GM12878 (cell line): ENCODE measurements around the gene GRIA2. TPM values are rescaled to one million over a fixed set of nuclear protein-coding genes. Genes with fewer than 3 reads are reported as not detected.

ENCODE experiments used
- ATAC-seq: fragments of 200-7000 bp; cut with Tn5 transposase; 3 replicates; pipeline ENCODE4 v1.9.1; 2020; ENCODE audit warnings: mild to moderate bottlenecking, moderate library complexity
- BruUV-seq: library from RNA; stranded (reverse); fragments of 400-500 nt; replicated peaks from 2 replicates; lab custom pipeline; 2021; lab: Mats Ljungman, UMichigan
- CTCF ChIA-PET: fragments of 300-600 bp; sonication (Branson Sonifier 250); formaldehyde crosslinking; extraction: SDS; loops from one replicate; lab custom pipeline; 2021; ENCODE audit warnings: inconsistent platforms; lab: Yijun Ruan, JAX
- POLR2A ChIA-PET: fragments of 350-600 bp; formaldehyde crosslinking; extraction: SDS; loops from one replicate; lab custom pipeline; 2021; ENCODE audit warnings: inconsistent platforms; lab: Charles Lee
- RAD21 ChIA-PET: fragments of 300-600 bp; sonication (Branson Sonifier 250); formaldehyde crosslinking; loops from one replicate; lab custom pipeline; 2023; ENCODE audit warnings: antibody characterized with exemption; ENCODE audit not compliant: unreplicated experiment; lab: Charles Lee
- SMC1A ChIA-PET: fragments of 300-600 bp; sonication (Branson Sonifier 250); formaldehyde crosslinking; loops from one replicate; lab custom pipeline; 2023; ENCODE audit not compliant: unreplicated experiment, uncharacterized antibody; lab: Charles Lee
- DNase-seq: peaks from one replicate; pipeline ENCODE4 v3.0.0-alpha.2; 2011; ENCODE audit warnings: low read depth, low spot score
- FAIRE-seq: peaks from 3 replicates; lab custom pipeline; 2011; peaks lifted over from hg19 to GRCh38; lab: Jason Lieb, UNC
- H2AFZ ChIP-seq: 2 replicates; pipeline ENCODE4 v1.6.0; 2011; ENCODE audit warnings: low read depth, low read length, control low read depth; ENCODE audit not compliant: control insufficient read depth
- H3K27ac ChIP-seq: 2 replicates; pipeline ENCODE4 v1.5.1; 2011; ENCODE audit warnings: control low read depth; ENCODE audit not compliant: control insufficient read depth, insufficient read depth
- H3K27me3 ChIP-seq, 2 experiments: replicated peaks in 1 of 2; 2 replicates each; pipeline versions ENCODE4 v1.6.0 to v1.6.1; 2011; ENCODE audit warnings: low read length in 1 of 2; ENCODE audit not compliant: control insufficient read depth in 2 of 2, insufficient read depth in 2 of 2
- H3K36me3 ChIP-seq, 2 experiments: 2 replicates each; pipeline ENCODE4 v1.5.1; 2011; ENCODE audit warnings: low read length in 1 of 2; ENCODE audit not compliant: control insufficient read depth in 2 of 2, insufficient read depth in 2 of 2
- H3K4me1 ChIP-seq: 2 replicates; pipeline ENCODE4 v1.6.1; 2011; ENCODE audit warnings: mild to moderate bottlenecking, low read length, moderate library complexity, mixed read lengths; ENCODE audit not compliant: control insufficient read depth, insufficient read depth
- H3K4me2 ChIP-seq: 2 replicates; pipeline ENCODE4 v1.6.0; 2011; ENCODE audit warnings: control low read depth; ENCODE audit not compliant: control insufficient read depth, insufficient read depth
- H3K4me3 ChIP-seq: fragments of 200-600 bp; sonication (generic); 2 replicates; pipeline ENCODE4 v1.5.1; 2016
- H3K79me2 ChIP-seq: 2 replicates; pipeline ENCODE4 v1.6.0; 2011; ENCODE audit warnings: low read length; ENCODE audit not compliant: control insufficient read depth, insufficient read depth
- H3K9ac ChIP-seq: 2 replicates; pipeline ENCODE4 v1.8.0; 2011; ENCODE audit warnings: low read length, control low read depth, mixed read lengths; ENCODE audit not compliant: control insufficient read depth, insufficient read depth
- H3K9me3 ChIP-seq: replicated peaks from 3 replicates; pipeline ENCODE4 v1.5.1; 2011; ENCODE audit warnings: mild to moderate bottlenecking, low read length; ENCODE audit not compliant: control insufficient read depth, insufficient read depth
- H4K20me1 ChIP-seq: 2 replicates; pipeline ENCODE4 v1.6.0; 2011; ENCODE audit not compliant: control insufficient read depth, insufficient read depth
- FOS ChIP-seq: IDR thresholded peaks from 3 replicates; pipeline ENCODE4 v1.6.1; 2011; ENCODE audit warnings: borderline replicate concordance; ENCODE audit not compliant: insufficient read length; ENCODE audit errors: extremely low read depth
- GABPA ChIP-seq: IDR thresholded peaks from 2 replicates; pipeline ENCODE4 v1.6.1; 2014; ENCODE audit warnings: antibody characterized with exemption, low read depth, mild to moderate bottlenecking, inconsistent platforms
- NBN ChIP-seq: fragments of 450-650 bp; IDR thresholded peaks from 2 replicates; pipeline ENCODE4 v1.6.1; 2016
- PRDM15 ChIP-seq: fragments of 450-650 bp; formaldehyde crosslinking; IDR thresholded peaks from 2 replicates; pipeline ENCODE4 v1.4.0; 2020; ENCODE audit warnings: mild to moderate bottlenecking, moderate library complexity
- RELA ChIP-seq: fragments of 450-650 bp; IDR thresholded peaks from 2 replicates; pipeline ENCODE4 v1.8.0; 2014; ENCODE audit warnings: borderline replicate concordance; ENCODE audit not compliant: partially characterized antibody
- SMC3 ChIP-seq: IDR thresholded peaks from 2 replicates; pipeline ENCODE4 v1.6.1; 2011; ENCODE audit warnings: low read length, improper control_type of control experiment, borderline replicate concordance
- WGBS: methylation state at CpG from one replicate; pipeline ENCODE4 v1.1.6; 2016; ENCODE audit warnings: low lambda C conversion rate; ENCODE audit not compliant: insufficient replicate concordance, insufficient coverage; ENCODE audit errors: missing lambda C conversion rate; 5-methylcytosine and 5-hydroxymethylcytosine counted together
- in situ Hi-C: fragments of 300-500 bp; cut with MboI; formaldehyde crosslinking; loops from 9 replicates; pipeline ENCODE4 v1.14.3; 2018; ENCODE audit warnings: mixed read lengths
- intact Hi-C: fragments of 100-400 bp; cut with micrococcal nuclease; formaldehyde crosslinking; loops from one replicate; pipeline ENCODE4 v1.14.2; 2022; ENCODE audit not compliant: unreplicated experiment
- polyA plus RNA-seq, 11 experiments: library from polyadenylated mRNA; depleted of rRNA in 4 of 11; unstranded in 6 of 11; stranded (reverse) in 5 of 11; fragments of >200 nt; fragmentation: Nextera tagmentation in 4 of 11; fragmentation: Illumina TruSeq in 1 of 11; extraction: Ambion mirVana in 4 of 11; extraction: Trizol in 1 of 11; gene quantifications; 1 replicate in 1 of 11; 2 replicates in 10 of 11; pipeline versions ENCODE4 v1.2.1 to v1.2.3, GENCODE V29; 2011 to 2016; ENCODE audit warnings: inconsistent platforms in 2 of 11, missing spikeins in 2 of 11, low read depth in 1 of 11
- total RNA-seq, 4 experiments: library from RNA; depleted of rRNA in 3 of 4; stranded (reverse); fragments of >200 nt in 3 of 4; fragmentation: Illumina TruSeq in 1 of 4; extraction: Trizol in 1 of 4; gene quantifications; 2 replicates each; pipeline versions ENCODE4 v1.2.1 to v1.2.3, GENCODE V29; 2013 to 2021

Gene GRIA2
- total and polyA plus RNA-seq, 10 of the 15 experiments (the other 5 are each of a cell fraction or from before 2014, with no cell fraction given): under 0.01 TPM; not detected in 9

GRCh38 chr4:157280673-157281072, 60.1 kb downstream of the GRIA2 start:
- ChIA-PET RAD21 (no interaction called here), POLR2A (no interaction called here), CTCF (no interaction called here), SMC1A (no interaction called here)
- in situ Hi-C loops: no loop called here
- H3K4me1 ChIP-seq: no peaks in the 10 kb centered on the region
- no peak overlapping the region for H3K4me3 ChIP-seq
- H2AFZ ChIP-seq: no peak overlapping the region
- no peak overlapping the region for H3K27ac ChIP-seq
- WGBS: 0% methylated on average over 1 of the region's 1 CpG
- no peaks in the 10 kb centered on the region for H3K36me3 ChIP-seq
- no peaks in the 10 kb centered on the region for H3K27me3 ChIP-seq
- H4K20me1 ChIP-seq: no peaks in the 10 kb centered on the region
- no peak overlapping the region for H3K4me2 ChIP-seq
- intact Hi-C loops: no loop called here
- no peak for DNase-seq
- H3K9me3 ChIP-seq: no peaks in the 10 kb centered on the region
- BruUV-seq: no TSS peak
- no peaks in the 10 kb centered on the region for H3K79me2 ChIP-seq
- no peak overlapping the region for H3K9ac ChIP-seq
- FAIRE-seq: no peak
- no peak for ATAC-seq
- TF ChIP-seq SMC3 (no peak), NBN (no peak), FOS (no peak), PRDM15 (CRISPR knock-in tag) (no peak), GABPA (no peak), RELA (no peak)
